K562 (cell line): Measurements from ENCODE around the gene MAD1L1. TPM values are rescaled to one million over a fixed set of nuclear protein-coding genes. Genes with fewer than 3 reads are reported as not detected.
A peak's percentile ranks its signal among the peaks of the same experiment; 100 is the strongest.

Source experiments
- ATAC-seq: fragments of 200-7000 bp; cut with Tn5 transposase; 3 replicates; pipeline ENCODE4 v1.9.1; 2020; ENCODE audit warnings: moderate library complexity
- BruUV-seq: library from RNA; stranded (reverse); fragments of 400-500 nt; replicated peaks from 2 replicates; lab custom pipeline; 2021; lab: Mats Ljungman, UMichigan
- CTCF ChIA-PET: fragments of 300-600 bp; formaldehyde crosslinking; extraction: SDS; loops from one replicate; lab custom pipeline; 2021; ENCODE audit warnings: low intra/inter-chr PET ratio; lab: Yijun Ruan, JAX
- POLR2A ChIA-PET: fragments of 300-600, 350-650 bp; sonication (Branson Sonifier 250); formaldehyde crosslinking; extraction: SDS; loops from one replicate; lab custom pipeline; 2021; ENCODE audit warnings: antibody characterized with exemption, inconsistent platforms; lab: Yijun Ruan, JAX
- DNase-seq, 4 experiments: peaks; one replicate each; pipeline versions ENCODE4 v3.0.0 to v3.0.0-alpha.2; 2011 to 2018; ENCODE audit warnings: low spot score in 3 of 4, mixed read lengths in 3 of 4; ENCODE audit errors: extremely low read depth in 1 of 4
- FAIRE-seq: peaks from 2 replicates; lab custom pipeline; 2011; peaks lifted over from hg19 to GRCh38; lab: Jason Lieb, UNC
- H2AFZ ChIP-seq: 2 replicates; pipeline ENCODE4 v1.6.0; 2011; ENCODE audit warnings: low read depth, low read length, control low read depth, inconsistent platforms
- H3K27ac ChIP-seq: fragments of 200-600 bp; 3 replicates; pipeline ENCODE4 v1.8.0; 2011; ENCODE audit warnings: low read depth, mild to moderate bottlenecking, control low read depth, inconsistent platforms, low read length, moderate library complexity, mixed read lengths; ENCODE audit errors: extremely low read depth
- H3K27me3 ChIP-seq, 2 experiments: fragments of 300-600 bp in 1 of 2; 2 replicates in 1 of 2; 3 replicates in 1 of 2; pipeline versions ENCODE4 v1.6.0 to v1.8.0; 2011; ENCODE audit warnings: inconsistent platforms in 2 of 2, low read length in 2 of 2, mild to moderate bottlenecking in 1 of 2, mixed read lengths in 1 of 2, moderate library complexity in 1 of 2; ENCODE audit not compliant: control insufficient read depth in 2 of 2, insufficient read depth in 2 of 2
- H3K36me3 ChIP-seq: fragments of 300-600 bp; 3 replicates; pipeline ENCODE4 v1.8.0; 2011; ENCODE audit warnings: mild to moderate bottlenecking, low read length, inconsistent platforms; ENCODE audit not compliant: control insufficient read depth, insufficient read depth
- H3K4me1 ChIP-seq, 2 experiments: fragments of 200-600 bp in 1 of 2; replicated peaks in 1 of 2; 2 replicates in 1 of 2; 3 replicates in 1 of 2; pipeline versions ENCODE4 v1.5.1 to v1.8.0; 2011; ENCODE audit warnings: inconsistent platforms in 2 of 2, low read length in 2 of 2, mild to moderate bottlenecking in 1 of 2, mixed read lengths in 1 of 2, moderate library complexity in 1 of 2; ENCODE audit not compliant: control insufficient read depth in 2 of 2, insufficient read depth in 2 of 2
- H3K4me2 ChIP-seq: 2 replicates; pipeline ENCODE4 v1.6.1; 2011; ENCODE audit warnings: low read length, control low read depth, inconsistent platforms, mixed read lengths; ENCODE audit not compliant: insufficient read depth
- H3K4me3 ChIP-seq: fragments of 200-600 bp; sonication (generic), shearing (Covaris generic); 2 replicates; pipeline ENCODE4 v1.5.1; 2016; ENCODE audit warnings: control low read depth, inconsistent platforms
- H3K79me2 ChIP-seq: fragments of 200-600 bp; 3 replicates; pipeline ENCODE4 v1.8.0; 2011; ENCODE audit warnings: low read length, inconsistent platforms; ENCODE audit not compliant: control insufficient read depth, insufficient read depth
- H3K9ac ChIP-seq, 2 experiments: 2 replicates each; pipeline versions ENCODE4 v1.6.0 to v1.6.1; 2011; ENCODE audit warnings: low read depth in 2 of 2, low read length in 2 of 2, control low read depth in 1 of 2, inconsistent platforms in 1 of 2, mild to moderate bottlenecking in 1 of 2, mixed read lengths in 1 of 2; ENCODE audit not compliant: insufficient read depth in 1 of 2
- H3K9me1 ChIP-seq: one replicate; pipeline ENCODE4 v1.6.0; 2011; ENCODE audit warnings: inconsistent platforms, mild to moderate bottlenecking, low read length, moderate library complexity; ENCODE audit not compliant: control insufficient read depth, insufficient read depth
- H3K9me3 ChIP-seq: replicated peaks from 2 replicates; pipeline ENCODE4 v1.5.1; 2011; ENCODE audit warnings: low read depth, low read length, inconsistent platforms; ENCODE audit not compliant: control insufficient read depth, insufficient read depth
- H4K20me1 ChIP-seq: replicated peaks from 2 replicates; pipeline ENCODE4 v1.6.1; 2011; ENCODE audit warnings: low read length, inconsistent platforms, mixed read lengths; ENCODE audit not compliant: control insufficient read depth, insufficient read depth
- HEY1 ChIP-seq: fragments of 250-450 bp; sonication (Bioruptor Pico); IDR thresholded peaks from 2 replicates; pipeline ENCODE4 v1.5.0; 2020; ENCODE audit warnings: mild to moderate bottlenecking, moderate library complexity, borderline replicate concordance
- RAD21 ChIP-seq, 2 experiments: fragments of 250-450 bp in 1 of 2; fragments of 450-650 bp in 1 of 2; sonication (Bioruptor Pico) in 1 of 2; formaldehyde crosslinking in 1 of 2; IDR thresholded peaks in 1 of 2; conservative IDR thresholded peaks in 1 of 2; 2 replicates each; pipeline versions ENCODE4 v1.4.0 to v1.8.0; 2020 to 2022; ENCODE audit warnings: mild to moderate bottlenecking in 2 of 2, moderate library complexity in 1 of 2
- ZNF146 ChIP-seq: IDR thresholded peaks from one replicate; pipeline ENCODE4 v1.6.1; 2018; ENCODE audit warnings: missing compliant biosample characterization; ENCODE audit not compliant: unreplicated experiment
- ZNF253 ChIP-seq: fragments of 250-450 bp; sonication (Bioruptor Pico); conservative IDR thresholded peaks from 2 replicates; pipeline ENCODE4 v1.6.1; 2021; ENCODE audit warnings: mild to moderate bottlenecking
- WGBS: fragments of 100-300 bp; shearing (Covaris generic); methylation state at CpG from one replicate; pipeline ENCODE4 v1.1.6; 2016; ENCODE audit warnings: low coverage, mixed read lengths; ENCODE audit not compliant: insufficient coverage; ENCODE audit errors: missing lambda C conversion rate; 5-methylcytosine and 5-hydroxymethylcytosine counted together
- in situ Hi-C: fragments of 300-500 bp; cut with MboI; formaldehyde crosslinking; loops from 4 replicates; pipeline ENCODE4 v1.15.0; 2018; ENCODE audit warnings: inconsistent platforms, mixed read lengths
- intact Hi-C: fragments of 100-400 bp; cut with micrococcal nuclease; formaldehyde crosslinking; loops from 2 replicates; pipeline ENCODE4 v1.14.2; 2022
- polyA plus RNA-seq, 8 experiments: library from polyadenylated mRNA; depleted of rRNA in 4 of 8; stranded (reverse) in 5 of 8; unstranded in 3 of 8; fragments of >200 nt; fragmentation: Nextera tagmentation in 2 of 8; fragmentation: Illumina TruSeq in 1 of 8; extraction: Ambion mirVana in 2 of 8; extraction: Trizol in 1 of 8; gene quantifications; 2 replicates each; pipeline versions ENCODE4 v1.2.1 to v1.2.3, GENCODE V29; 2011 to 2014; ENCODE audit warnings: inconsistent platforms in 1 of 8, missing spikeins in 1 of 8
- total RNA-seq, 7 experiments: library from RNA; depleted of rRNA in 6 of 7; stranded (reverse); fragments of >200 nt in 6 of 7; fragmentation: Illumina TruSeq in 2 of 7; extraction: Trizol in 2 of 7; gene quantifications; 2 replicates each; pipeline versions ENCODE4 v1.2.1 to v1.2.3, GENCODE V29; 2011 to 2021; ENCODE audit warnings: low replicate concordance in 1 of 7
- TF ChIP-seq, protein P1 (sequence below): fragments of 450-650 bp; IDR thresholded peaks from one replicate; pipeline ENCODE4 v1.6.1; 2018; ENCODE audit warnings: mild to moderate bottlenecking, moderate library complexity; ENCODE audit not compliant: partially characterized antibody
- TF ChIP-seq, protein P2 (sequence below): sonication (generic); formaldehyde crosslinking; IDR thresholded peaks from 2 replicates; pipeline ENCODE4 v1.9.0; 2022; ENCODE audit warnings: mild to moderate bottlenecking, missing genetic modification reagents

MAD1L1 gene
- total and polyA plus RNA-seq, 9 of the 15 experiments (the other 6 are each of a cell fraction or from before 2014, with no cell fraction given): 1.7 to 89.7 (median 18.0) TPM

DNA sequence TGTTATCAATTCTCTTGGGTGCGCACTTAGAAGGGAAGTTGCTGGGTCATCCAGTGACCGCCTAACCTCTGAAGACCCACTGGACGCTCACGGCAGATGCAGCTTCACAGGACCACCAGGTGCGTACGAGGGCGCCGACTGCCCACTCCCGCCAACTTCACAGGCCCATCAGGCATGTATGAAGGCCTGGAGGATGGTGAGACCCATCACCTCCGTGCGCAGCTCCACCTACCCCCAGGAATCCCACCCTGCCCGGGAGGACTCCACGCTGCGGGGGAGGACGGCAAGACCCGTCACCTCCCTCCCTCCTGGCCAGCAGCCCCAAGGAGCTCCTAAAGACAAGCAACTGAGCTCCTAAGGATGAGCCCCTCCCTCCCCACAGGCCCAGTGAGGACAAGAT, 146.9 kb downstream of the MAD1L1 start (continued):
- TF ChIP-seq, protein P1, sequence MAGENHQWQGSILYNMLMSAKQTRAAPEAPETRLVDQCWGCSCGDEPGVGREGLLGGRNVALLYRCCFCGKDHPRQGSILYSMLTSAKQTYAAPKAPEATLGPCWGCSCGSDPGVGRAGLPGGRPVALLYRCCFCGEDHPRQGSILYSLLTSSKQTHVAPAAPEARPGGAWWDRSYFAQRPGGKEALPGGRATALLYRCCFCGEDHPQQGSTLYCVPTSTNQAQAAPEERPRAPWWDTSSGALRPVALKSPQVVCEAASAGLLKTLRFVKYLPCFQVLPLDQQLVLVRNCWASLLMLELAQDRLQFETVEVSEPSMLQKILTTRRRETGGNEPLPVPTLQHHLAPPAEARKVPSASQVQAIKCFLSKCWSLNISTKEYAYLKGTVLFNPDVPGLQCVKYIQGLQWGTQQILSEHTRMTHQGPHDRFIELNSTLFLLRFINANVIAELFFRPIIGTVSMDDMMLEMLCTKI: no peak
- TF ChIP-seq ZNF253 (CRISPR knock-in tag) (no peak), RAD21 (CRISPR knock-in tag; conservative IDR thresholded peaks at IDR 0.05 in 1 of 2, IDR thresholded peaks at IDR 0.05 in 1 of 2) (no peak), ZNF146 (CRISPR knock-in tag) (no peak)

DNA sequence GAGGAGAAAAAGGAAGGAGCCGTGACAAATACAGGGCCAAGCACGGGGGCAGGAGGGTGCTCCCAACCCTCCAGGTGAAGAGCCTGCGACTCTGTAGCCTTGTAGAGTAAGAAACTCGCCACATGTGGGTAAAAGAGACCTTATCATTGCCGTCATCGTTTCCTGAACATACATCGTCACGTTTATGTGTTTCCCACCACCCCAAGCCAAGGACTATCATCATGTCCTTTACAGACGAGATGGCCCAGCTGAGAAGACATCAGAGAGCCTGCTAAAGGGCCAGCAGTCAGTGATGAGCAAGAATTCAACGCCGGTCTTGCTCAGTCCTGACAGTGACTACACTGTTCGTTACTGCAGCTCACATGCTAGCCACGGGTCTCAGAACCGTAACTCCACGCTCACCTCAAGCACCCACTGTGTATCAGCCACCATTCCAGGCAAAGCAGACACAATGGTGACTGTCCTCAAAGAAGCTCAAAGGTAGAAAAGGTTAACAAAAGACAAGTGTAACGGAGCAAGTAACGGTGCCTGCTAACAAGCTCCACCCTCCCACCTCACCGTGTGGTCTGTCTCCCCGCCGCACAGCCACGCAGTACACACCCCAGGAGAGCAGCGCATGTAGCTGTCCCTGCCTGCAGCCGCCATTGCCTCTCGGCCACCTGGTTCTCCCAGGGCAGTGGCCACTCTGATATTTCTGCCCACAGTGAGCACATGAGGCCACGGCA, 147.8 kb downstream of the MAD1L1 start:
- no peak overlapping the region for H2AFZ ChIP-seq
- ChIA-PET POLR2A (interaction anchor here (0.6 kb wide), 1 partner anchor 450 kb away, joined by 3 read pairs; no protein-coding TSS in a partner anchor), CTCF (no interaction called here)
- DNase-seq (no peak), ATAC-seq (no peak), FAIRE-seq (no peak)
- intact Hi-C loops (no loop called here), in situ Hi-C loops (no loop called here)
- H3K27me3 ChIP-seq: no peaks in the 10 kb centered on the region
- H3K79me2 ChIP-seq: no peaks in the 10 kb centered on the region
- TF ChIP-seq, protein P2, sequence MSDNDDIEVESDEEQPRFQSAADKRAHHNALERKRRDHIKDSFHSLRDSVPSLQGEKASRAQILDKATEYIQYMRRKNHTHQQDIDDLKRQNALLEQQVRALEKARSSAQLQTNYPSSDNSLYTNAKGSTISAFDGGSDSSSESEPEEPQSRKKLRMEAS (CRISPR knock-in tag): peak; percentile 19; the same call in 1 of the 2 replicates
- no peak for TF ChIP-seq HEY1 (CRISPR knock-in tag)
- H3K4me1 ChIP-seq: peaks cover 4 to 56% of the 10 kb centered on the region in 2 experiments
- peaks cover 3% of the 10 kb centered on the region for H3K9me1 ChIP-seq
- 0 out of 2 replicates have a peak, but pooled peaks cover 3% of the 10 kb centered on the region for H4K20me1 ChIP-seq
- no peak overlapping the region for H3K27ac ChIP-seq
- H3K9ac ChIP-seq: peak overlapping the region in 1 of 2 experiments; percentile 35; a peak in 1 of 4 replicates
- peaks cover 4% of the 10 kb centered on the region; the same call in 1 of the 3 replicates for H3K36me3 ChIP-seq
- 81% methylated on average over 24 of the region's 25 CpGs for WGBS
- BruUV-seq: no TSS peak
- no peak overlapping the region for H3K4me2 ChIP-seq
- no peak overlapping the region for H3K4me3 ChIP-seq
- H3K9me3 ChIP-seq: no peaks in the 10 kb centered on the region
